GM18907 (cell line): ENCODE measurements around the gene ATP6V1G2.

Experiments used
- ATAC-seq: cut with Tn5 transposase; IDR thresholded peaks from one replicate; pipeline ENCODE4 v1.9.1; 2021; ENCODE audit warnings: mild to moderate bottlenecking, moderate library complexity; ENCODE audit not compliant: unreplicated experiment

Gene ATP6V1G2

GRCh38 chr6:31548544-31548873 lies 2.1 kb upstream of the ATP6V1G2 start:
- ATAC-seq, result no peak

GRCh38 chr6:31547727-31548543 lies 1.5 kb upstream of the ATP6V1G2 start:
- ATAC-seq, result no peak

DNA sequence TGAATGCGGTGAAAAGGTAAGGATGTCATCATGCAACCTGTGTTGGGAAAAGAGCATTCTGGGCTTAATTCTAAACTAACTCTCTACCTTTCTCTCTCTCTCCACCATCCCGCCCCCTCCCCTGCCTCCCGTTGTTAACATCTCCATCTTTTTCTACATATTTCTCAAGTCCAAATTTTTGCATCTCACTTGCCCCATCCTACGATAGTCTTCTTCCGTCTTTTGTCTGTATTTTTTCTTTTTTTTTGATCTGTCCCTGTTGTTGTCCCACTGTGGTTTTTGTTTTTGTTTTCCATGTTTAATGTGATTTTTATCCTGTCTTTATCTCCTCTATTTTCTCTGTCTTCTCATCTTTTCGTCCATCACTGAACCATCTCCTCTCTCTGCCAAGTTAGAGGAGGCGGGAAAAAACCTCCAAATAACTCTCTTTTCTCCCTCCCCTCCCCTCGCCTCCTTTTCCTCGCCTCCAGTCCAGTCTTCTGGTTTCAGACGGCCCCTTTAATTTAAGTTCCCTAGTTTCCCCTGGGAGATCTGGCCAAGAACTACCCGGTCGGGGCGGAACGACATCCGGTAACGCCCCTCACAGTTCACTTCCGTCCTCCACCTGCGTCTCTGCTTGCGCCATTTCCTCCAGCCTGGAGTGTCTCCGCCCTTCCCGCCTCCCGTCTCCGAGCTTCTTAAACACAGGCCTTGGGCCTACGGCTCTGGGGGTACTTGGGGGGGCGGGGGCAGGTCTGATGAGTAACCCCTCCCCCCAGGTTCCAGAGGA lies 734 bp upstream of the ATP6V1G2 start, which contains the start of gene NFKBIL1:
Gene NFKBIL1, plus strand, starts transcription at position 651 of the 769 bp plus-strand sequence. Its CDS starts 87 bp downstream, at position 738.
- peak; percentile 63 for ATAC-seq

DNA sequence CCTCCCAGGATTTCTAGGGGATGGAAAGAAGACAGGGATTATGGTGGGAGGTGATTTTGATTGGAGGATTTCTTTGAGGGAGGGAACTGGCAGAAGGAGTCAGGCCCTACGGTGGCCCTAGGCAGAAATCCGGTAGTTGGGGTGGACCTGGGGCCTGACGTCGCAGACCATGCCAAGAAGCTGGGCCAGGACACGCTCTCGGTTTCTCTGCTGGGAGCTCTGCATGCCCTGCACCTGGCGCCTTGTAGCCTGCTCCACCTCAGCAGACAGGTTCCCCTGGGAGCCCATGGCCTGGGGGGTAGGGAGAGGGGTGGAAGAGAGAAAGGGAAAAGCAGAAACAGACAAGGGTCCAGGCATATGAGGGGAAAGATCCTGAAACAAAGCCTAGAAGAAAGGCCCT lies 1.1 kb downstream of the ATP6V1G2 start:
- ATAC-seq, result no peak

GRCh38 chr6:31544676-31545075 lies 1.7 kb downstream of the ATP6V1G2 start:
- no peak for ATAC-seq

DNA sequence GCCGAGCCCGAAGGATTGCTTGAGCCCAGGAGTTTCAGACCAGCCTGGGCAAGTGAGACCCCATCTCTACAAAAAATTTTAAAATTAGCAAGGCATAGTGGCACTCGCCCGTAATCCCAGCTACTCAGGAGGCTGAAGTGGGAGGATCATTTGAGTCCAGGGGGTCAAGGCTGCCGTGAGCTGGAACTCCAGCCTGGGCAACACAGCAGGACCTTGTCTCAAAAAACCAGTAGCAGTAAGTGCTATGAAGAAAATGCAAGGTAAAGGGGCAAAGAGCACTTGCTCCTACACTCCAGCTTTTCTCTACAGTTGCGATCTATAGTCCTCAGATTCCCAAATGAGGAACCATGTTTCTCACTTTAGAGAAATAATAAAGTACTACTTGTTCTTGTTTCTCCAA lies 2.8 kb downstream of the ATP6V1G2 start:
- no peak for ATAC-seq

- ATAC-seq, result peak; percentile 73
Observed at GRCh38 chr6:31541658-31542521, 4.5 kb downstream of the ATP6V1G2 start, which contains the start of gene DDX39B. TSS of gene DDX39B (minus strand) at chr6:31542003. CDS start at chr6:31540532, 1,471 bp downstream.

GRCh38 chr6:31541059-31541657 lies 5.2 kb downstream of the ATP6V1G2 start:
- peak; percentile 9 for ATAC-seq

GRCh38 chr6:31540640-31541039 lies 5.8 kb downstream of the ATP6V1G2 start:
- no peak for ATAC-seq

GRCh38 chr6:31538805-31539400 lies 7.5 kb downstream of the ATP6V1G2 start:
- ATAC-seq, result no peak

DNA sequence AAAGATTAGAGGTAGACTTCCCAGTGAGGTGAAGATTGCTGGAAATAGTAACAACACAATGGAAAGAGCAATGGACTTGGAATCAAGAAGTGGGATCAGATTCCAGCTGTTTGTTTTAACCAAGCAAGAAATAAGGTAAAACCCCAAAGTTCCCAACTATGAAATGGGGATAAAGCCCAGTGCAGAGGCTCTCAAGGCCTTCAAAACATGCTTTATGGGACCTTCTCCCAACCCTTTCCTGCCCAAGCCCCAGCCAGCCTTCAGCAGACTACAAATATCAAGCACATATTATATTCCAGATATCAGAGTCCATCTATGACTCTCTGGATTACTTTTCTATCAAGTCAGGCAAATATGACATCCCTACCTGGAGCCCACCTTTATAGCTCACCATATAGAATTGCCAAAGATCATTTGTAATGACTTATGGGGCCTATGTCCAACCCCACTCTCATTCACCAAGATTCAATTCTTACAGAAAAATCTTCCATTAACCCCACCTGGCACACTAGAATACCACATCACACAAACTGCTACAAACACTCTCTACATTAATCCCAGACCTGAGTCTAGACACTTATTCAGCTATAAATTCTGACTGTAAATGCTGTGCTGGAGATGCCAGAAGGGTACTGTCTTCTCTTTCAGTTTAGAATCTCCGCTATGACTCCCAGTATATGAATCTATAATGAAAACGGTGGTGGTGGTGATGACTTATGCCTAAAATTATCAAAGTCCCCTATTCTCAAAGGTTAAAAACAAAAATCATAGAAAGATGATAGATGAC lies 10.7 kb downstream of the ATP6V1G2 start:
- ATAC-seq, result no peak

GRCh38 chr6:31534521-31535040 lies 11.8 kb downstream of the ATP6V1G2 start:
- no peak for ATAC-seq

- no peak for ATAC-seq
Observed at GRCh38 chr6:31534011-31534410, 12.4 kb downstream of the ATP6V1G2 start.

DNA sequence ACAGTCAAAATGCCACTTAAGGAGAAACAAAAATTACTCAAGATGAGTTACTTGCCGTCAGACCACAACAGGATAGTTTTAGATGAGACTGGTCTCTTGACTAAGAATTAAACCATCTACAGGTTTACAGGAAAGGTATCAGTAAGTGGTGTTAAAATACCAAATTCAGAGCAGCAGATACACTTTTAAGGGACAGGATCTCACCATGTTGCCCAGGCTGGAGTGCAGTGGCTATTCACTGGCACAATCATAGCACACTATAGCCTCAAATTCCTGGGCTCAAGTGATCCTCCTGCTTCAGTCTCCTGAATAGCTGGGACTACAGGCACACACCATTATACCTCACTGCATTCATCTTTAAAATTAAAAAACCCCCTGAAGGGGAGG lies 13.0 kb downstream of the ATP6V1G2 start:
- no peak for ATAC-seq

GRCh38 chr6:31532644-31533454 lies 13.6 kb downstream of the ATP6V1G2 start:
- no peak for ATAC-seq

GRCh38 chr6:31531771-31532643 lies 14.4 kb downstream of the ATP6V1G2 start:
- ATAC-seq, result no peak

GRCh38 chr6:31531162-31531561 lies 15.2 kb downstream of the ATP6V1G2 start:
- no peak for ATAC-seq
